GM18951 (cell line): ENCODE measurements around the gene HOXD3.

Experiments
- POLR2A ChIP-seq: IDR thresholded peaks from 4 replicates; pipeline ENCODE4 v1.6.1; 2011; ENCODE audit warnings: mild to moderate bottlenecking; ENCODE audit not compliant: insufficient read length, insufficient read depth; ENCODE audit errors: extremely low read depth
- in situ Hi-C: fragments of 300-500 bp; cut with MboI; formaldehyde crosslinking; loops from one replicate; pipeline ENCODE4 v1.12.0; 2022; ENCODE audit warnings: low sequenced_read_pairs, mixed read lengths, inconsistent platforms; ENCODE audit not compliant: unreplicated experiment

HOXD3 gene

DNA sequence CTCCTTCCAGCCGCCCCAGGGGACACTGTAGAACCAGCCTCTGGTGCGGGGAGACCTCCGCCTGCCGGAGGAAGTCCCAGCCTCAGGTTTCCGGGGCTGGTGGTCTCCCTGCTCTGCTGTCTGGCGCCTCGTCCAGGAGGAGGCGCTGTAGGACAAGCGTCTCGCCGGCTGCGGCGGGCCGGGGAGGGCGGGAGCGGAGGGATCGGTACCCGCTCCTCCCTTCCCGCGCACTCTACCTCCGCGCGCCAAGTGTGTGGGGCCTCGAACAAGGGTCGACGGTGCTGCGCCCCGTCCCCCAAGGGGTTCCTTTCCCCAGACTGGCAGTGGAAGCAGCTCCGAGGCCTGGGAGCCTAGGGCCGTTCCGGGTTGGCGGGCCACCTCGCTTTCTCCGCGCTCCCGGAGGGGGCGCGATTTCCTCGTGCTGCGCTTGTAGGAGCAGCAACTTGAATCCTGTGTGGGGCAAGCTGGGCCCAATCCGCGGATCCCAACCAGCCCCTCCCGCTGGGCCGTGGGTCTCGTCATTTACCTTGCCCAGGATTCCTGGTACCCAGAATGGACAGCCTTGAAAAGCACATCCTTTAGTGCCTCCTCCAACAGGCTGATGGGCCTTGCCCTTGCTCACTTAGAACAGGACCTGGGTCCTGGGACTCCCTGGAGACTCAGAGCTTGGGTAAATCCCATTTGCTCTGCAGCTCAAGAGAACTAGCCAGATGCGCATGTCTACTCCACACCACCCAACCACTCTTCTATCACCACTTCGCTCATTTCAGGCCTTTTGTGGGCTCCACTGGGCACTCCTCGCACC, 16.4 kb upstream of the HOXD3 start:
- in situ Hi-C loops = loop anchor here (10.0 kb wide), 2 partner anchors 314 to 414 kb away; no protein-coding TSS in a partner anchor
- no peak for TF ChIP-seq POLR2A

GRCh38 chr2:176142281-176142680, 14.8 kb upstream of the HOXD3 start:
- TF ChIP-seq POLR2A = no peak
- in situ Hi-C loops = loop anchor here (10.0 kb wide), 2 partner anchors 313 to 413 kb away; no protein-coding TSS in a partner anchor

DNA sequence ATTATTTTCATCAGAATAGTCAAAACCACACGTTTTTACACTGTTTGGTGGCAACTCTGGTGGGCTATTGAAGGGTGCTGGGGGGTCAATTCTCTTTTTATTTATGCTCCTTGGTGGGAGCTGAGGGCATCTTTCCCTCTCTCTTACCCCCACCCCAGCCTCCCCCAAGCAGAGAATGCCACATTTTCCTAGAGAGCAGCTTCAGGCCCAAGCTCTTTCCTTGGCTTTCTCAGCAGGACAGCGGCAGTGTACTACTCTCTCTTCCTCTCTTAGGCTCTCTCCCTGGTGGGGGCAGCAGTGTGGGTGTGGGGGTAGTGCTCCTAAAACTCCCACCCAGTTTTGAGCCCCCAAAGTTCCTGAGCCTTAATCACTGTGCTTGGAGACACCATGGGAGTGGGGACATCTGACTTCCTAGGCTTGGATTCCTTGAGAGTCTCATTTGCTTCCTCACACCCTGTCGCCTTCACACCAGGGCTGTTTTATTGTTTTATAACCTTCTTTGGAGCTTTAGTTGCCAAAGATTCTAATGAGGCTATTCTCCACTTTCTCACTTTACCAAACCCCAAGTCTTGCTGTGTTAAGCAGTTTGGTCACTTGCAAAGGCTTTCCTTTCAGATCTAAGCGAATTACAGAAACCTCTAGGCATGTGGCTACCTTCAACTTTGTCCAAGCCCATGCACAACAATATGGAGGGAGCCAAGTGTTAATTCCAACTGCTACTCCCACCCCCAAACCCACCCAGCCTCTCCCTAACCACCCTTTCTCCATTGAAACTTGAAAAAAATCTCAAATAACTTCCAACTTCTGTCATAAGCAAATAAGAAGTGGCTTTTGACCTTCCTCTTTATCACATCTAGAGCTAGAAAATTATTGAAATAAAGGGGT, 11.8 kb upstream of the HOXD3 start:
- in situ Hi-C loops = loop anchor here (10.0 kb wide), 2 partner anchors 309 to 409 kb away; no protein-coding TSS in a partner anchor
- no peak for TF ChIP-seq POLR2A

DNA sequence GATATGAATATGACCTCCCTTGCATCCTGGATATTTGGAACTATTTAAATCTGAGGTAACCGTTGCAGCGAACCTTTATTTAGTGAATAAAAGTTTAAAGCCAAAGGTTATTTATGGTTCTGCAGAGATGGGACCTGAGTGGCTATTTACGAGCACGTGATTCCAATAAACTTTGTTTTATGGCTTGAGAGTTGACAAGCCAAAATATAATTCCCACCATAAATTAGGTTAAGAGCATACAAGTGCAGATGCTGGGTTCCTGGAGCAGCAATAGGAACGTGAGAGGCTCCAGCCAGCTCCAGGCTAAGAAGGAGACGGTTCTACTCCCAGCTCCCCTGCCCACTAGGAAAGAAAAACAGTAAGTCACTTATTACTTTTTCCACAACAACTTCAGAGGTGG, 11.0 kb upstream of the HOXD3 start:
- in situ Hi-C loops = loop anchor here (10.0 kb wide), 2 partner anchors 309 to 409 kb away; no protein-coding TSS in a partner anchor
- no peak for TF ChIP-seq POLR2A

DNA sequence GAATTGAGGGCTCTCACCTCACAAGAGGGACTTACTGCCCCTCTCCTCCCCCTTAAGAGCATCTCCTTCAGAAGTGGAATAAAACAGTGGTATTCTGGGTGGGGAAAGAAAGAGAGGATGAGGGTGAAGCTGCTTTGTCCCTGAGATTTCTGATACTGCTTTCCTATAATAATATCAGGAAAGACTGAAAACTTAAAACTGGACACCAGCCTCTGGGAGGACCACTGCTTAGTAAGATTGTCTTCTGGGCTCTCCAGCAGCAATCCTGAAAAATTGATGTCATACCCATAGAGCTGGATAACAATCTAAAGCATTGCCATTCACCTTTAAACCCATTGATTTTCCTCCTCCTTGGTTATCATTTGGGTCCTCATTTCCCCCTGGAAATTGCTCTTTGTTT, 10.5 kb upstream of the HOXD3 start:
- in situ Hi-C loops = loop anchor here (10.0 kb wide), 2 partner anchors 308 to 408 kb away; no protein-coding TSS in a partner anchor

DNA sequence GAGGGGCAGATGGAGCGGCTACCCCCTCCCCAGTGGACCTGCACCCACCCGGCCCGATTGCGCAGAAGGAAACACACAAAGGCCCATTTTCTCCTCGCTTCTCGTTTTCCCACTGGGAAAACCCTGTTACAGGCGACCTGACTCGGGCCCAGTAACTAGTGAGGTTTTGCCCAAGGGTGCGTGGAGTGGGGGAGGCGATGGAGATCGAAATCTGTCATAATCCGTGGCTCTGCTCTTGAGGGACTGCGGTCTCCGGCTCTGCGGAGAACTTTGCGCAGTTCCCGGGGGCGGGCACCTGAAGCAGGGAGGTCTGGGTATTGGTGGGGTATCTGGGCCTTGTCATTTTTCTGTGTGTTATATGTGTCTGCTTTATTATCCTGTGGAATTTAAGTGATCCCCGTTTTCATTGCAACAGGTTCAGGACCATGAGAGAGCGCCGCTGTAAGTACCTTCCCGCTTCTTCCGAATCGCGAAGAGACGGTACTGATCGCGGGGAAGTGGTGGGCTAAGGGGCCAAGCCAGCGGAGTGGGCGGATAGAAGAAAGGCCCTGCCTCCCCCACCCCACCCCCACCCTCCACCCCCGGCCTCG, 9.8 kb upstream of the HOXD3 start:
- no peak for TF ChIP-seq POLR2A
- in situ Hi-C loops = loop anchor here (10.0 kb wide), 2 partner anchors 307 to 407 kb away; no protein-coding TSS in a partner anchor

More for the DNA sequence above, 10.5 kb upstream of the HOXD3 start:
- TF ChIP-seq POLR2A = no peak

DNA sequence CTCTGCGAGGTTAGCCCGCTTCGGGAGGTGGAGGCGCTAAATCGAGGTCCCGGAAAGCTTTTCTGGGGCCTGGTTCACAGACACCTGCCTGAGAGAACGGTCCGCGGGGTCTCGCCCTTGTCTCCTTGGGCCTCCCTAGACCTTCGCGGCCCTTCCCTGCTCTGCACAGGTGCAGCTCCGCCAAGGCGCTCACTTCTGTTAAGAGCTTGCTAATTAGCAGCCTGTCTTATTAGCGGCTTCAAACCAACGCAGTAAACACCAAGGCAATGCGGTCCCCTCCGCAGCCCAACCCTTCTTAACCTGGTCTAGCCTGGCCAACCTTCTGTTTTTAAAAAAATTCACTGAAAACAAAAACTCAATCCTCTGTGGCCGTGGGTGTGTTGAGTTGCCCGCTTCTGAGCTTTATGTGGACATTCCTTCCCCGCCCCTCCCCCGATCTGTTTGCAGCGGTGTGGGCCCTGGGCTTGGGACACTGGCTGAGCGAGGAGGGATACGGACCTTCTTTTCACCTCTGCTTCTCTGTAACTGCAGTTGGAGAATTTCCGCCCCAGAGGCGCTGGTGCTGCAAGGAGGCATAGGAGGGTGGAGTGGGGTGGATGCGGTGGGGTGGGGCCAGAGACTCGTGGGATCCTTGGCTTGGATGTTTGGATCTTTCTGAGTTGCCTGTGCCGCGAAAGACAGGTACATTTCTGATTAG, 9.2 kb upstream of the HOXD3 start:
- in situ Hi-C loops = loop anchor here (10.0 kb wide), 2 partner anchors 307 to 407 kb away; no protein-coding TSS in a partner anchor
- TF ChIP-seq POLR2A = no peak

- in situ Hi-C loops = loop anchor here (10.0 kb wide), 2 partner anchors 306 to 406 kb away; no protein-coding TSS in a partner anchor
- no peak for TF ChIP-seq POLR2A
Observed at GRCh38 chr2:176148751-176149421, 8.2 kb upstream of the HOXD3 start.

- no peak for TF ChIP-seq POLR2A
- in situ Hi-C loops = loop anchor here (10.0 kb wide), 2 partner anchors 305 to 405 kb away; no protein-coding TSS in a partner anchor
Observed at GRCh38 chr2:176149481-176149938, 7.6 kb upstream of the HOXD3 start.

DNA sequence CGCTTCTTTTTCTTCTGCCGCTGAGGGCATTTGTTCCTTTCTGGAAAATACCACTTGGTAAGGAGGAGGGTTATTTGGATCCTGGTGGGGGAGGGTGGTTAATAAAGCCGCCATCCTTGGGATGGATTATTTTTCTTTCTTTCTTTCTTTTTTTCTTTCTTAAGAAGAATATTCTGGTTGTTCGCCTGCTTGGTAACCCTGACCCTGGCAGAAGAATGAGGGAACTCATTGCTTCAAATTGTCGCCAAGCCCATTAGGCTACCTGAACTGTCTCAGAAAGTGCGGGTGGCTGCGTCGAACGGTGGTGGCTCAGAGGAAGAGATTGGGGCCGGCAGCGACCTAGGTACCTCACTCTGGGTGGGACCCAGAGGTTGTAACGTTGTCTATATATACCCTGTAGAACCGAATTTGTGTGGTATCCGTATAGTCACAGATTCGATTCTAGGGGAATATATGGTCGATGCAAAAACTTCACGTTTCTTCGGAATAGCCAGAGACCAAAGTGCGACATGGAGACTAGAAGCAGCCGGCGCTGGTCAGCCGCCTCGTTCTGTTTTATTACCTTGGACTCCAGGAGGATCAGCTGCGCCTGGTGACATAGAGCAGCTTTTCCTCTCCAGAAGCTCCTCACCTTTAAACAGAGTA, 7.0 kb upstream of the HOXD3 start:
- in situ Hi-C loops = loop anchor here (10.0 kb wide), 2 partner anchors 305 to 405 kb away; no protein-coding TSS in a partner anchor

GRCh38 chr2:176150584-176151441, 6.3 kb upstream of the HOXD3 start:
- no peak for TF ChIP-seq POLR2A
- in situ Hi-C loops = no loop called here

More for the DNA sequence above, 7.0 kb upstream of the HOXD3 start:
- TF ChIP-seq POLR2A = no peak
